Stomach (tissue), 9 donors: Measurements from ENCODE around the gene LRFN2. TPM values are rescaled to one million over a fixed set of nuclear protein-coding genes. Genes with fewer than 3 reads are reported as not detected.

Experiments
- DNase-seq, 2 donors: peaks; one replicate each; pipeline versions ENCODE4 v3.0.0 to v3.0.0-alpha.2; 2013 to 2019
- H3K27ac ChIP-seq, 5 donors: fragments of 200-600 bp in 4 of 5; sonication (generic) in 4 of 5; one replicate each; pipeline ENCODE4 v1.5.1; 2013 to 2019; ENCODE audit warnings: mild to moderate bottlenecking in 1 of 5, moderate library complexity in 1 of 5
- H3K27me3 ChIP-seq, 3 donors: fragments of 200-600 bp; sonication (generic); one replicate each; pipeline ENCODE4 v1.5.1; 2017 to 2019; ENCODE audit warnings: mixed run types in 1 of 3
- H3K36me3 ChIP-seq, 4 donors: fragments of 200-600 bp; sonication (generic); 1 replicate in 3 of 4; 2 replicates in 1 of 4; pipeline ENCODE4 v1.5.1; 2016 to 2019
- H3K4me1 ChIP-seq, 4 donors: fragments of 200-600 bp; sonication (generic); one replicate each; pipeline ENCODE4 v1.5.1; 2016 to 2019
- H3K4me3 ChIP-seq, 4 donors: fragments of 200-600 bp; sonication (generic) in 3 of 4; one replicate each; pipeline ENCODE4 v1.5.1; 2016 to 2019; ENCODE audit warnings: mild to moderate bottlenecking in 1 of 4
- H3K9me3 ChIP-seq, 4 donors: fragments of 200-600 bp; sonication (generic); one replicate each; pipeline ENCODE4 v1.5.1; 2016 to 2019
- EP300 ChIP-seq: sonication (generic); formaldehyde crosslinking; IDR thresholded peaks from one replicate; pipeline ENCODE4 v1.6.1; 2017; ENCODE audit warnings: antibody characterized with exemption
- POLR2A ChIP-seq, 4 donors: fragments of 450-650 bp; IDR thresholded peaks; one replicate each; pipeline ENCODE4 v1.6.1; 2016; ENCODE audit warnings: antibody characterized with exemption in 4 of 4, control low read depth in 2 of 4, mild to moderate bottlenecking in 1 of 4, moderate library complexity in 1 of 4
- POLR2AphosphoS5 ChIP-seq, 3 donors: sonication (generic); formaldehyde crosslinking; IDR thresholded peaks; one replicate each; pipeline ENCODE4 v1.6.1; 2016; ENCODE audit warnings: antibody characterized with exemption in 3 of 3
- WGBS, 5 donors: extraction: QIAGEN DNeasy Blood & Tissue Kit in 3 of 5; methylation state at CpG; one replicate each; pipeline versions ENCODE4 v1.1.5 to v1.1.7; 2013 to 2018; 5-methylcytosine and 5-hydroxymethylcytosine counted together
- intact Hi-C: fragments of 100-400 bp; cut with DNase I; formaldehyde crosslinking; loops from one replicate; pipeline ENCODE4 v1.15.1; 2023; ENCODE audit warnings: low total_unique reads
- polyA plus RNA-seq, 3 donors: library from polyadenylated mRNA; stranded (reverse); fragments of 200-250 nt; gene quantifications; one replicate each; pipeline ENCODE4 v1.2.3, GENCODE V29; 2013
- total RNA-seq, 5 donors: library from RNA; depleted of rRNA; stranded (reverse); fragments of >200 nt; gene quantifications; one replicate each; pipeline versions ENCODE4 v1.1.0 to v1.2.3, GENCODE V29; 2014 to 2016
- TF ChIP-seq, protein P1 (sequence below), 7 experiments: fragments of 450-650 bp in 4 of 7; fragments of 200-600 bp in 3 of 7; sonication (generic) in 3 of 7; IDR thresholded peaks; one replicate each; pipeline ENCODE4 v1.5.1; 2016 to 2019; ENCODE audit warnings: antibody characterized with exemption in 7 of 7, control low read depth in 2 of 7, mild to moderate bottlenecking in 1 of 7
- donor health status: healthy with polysubstance abuse.
- donor health status: Bipolar disorder and iron deficiency.
- donor health status: healthy.

The LRFN2 gene
- total and polyA plus RNA-seq, 8 donors = 0.10 TPM; not detected in 7

DNA sequence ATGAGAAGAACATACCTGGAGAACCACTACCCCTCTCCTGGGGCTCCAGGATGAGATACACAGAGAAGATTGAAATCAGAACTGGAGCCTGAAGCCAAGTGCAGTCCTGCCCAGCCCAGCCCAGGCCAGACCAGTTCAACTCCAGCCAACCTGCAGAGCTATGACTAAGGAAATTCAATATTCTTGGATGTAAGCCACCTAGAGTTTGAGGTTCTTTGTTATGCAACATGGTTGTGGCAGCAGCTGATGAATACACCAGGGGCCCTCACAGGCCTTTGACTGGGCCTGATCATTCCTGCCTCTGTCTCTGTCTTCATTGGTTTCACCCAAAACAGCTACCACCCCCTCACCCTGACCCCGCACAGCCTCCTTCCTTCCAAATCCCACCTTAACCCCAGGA, 167.8 kb downstream of the LRFN2 start:
- 92 to 100% (median 95%) methylated on average over 1 of the region's 1 CpG for WGBS, 5 donors
- Histone ChIP-seq H3K4me1 (peaks cover 0 to 5% (median 0%) of the 10 kb centered on the region in 4 donors), H3K36me3 (no peaks in the 10 kb centered on the region), H3K9me3 (no peaks in the 10 kb centered on the region), H3K27ac (no peak overlapping the region), H3K4me3 (no peak overlapping the region), H3K27me3 (no peaks in the 10 kb centered on the region)
- intact Hi-C loops = no loop called here
- TF ChIP-seq POLR2AphosphoS5 (IDR thresholded peaks at IDR 0.05) (no peak), POLR2A (IDR thresholded peaks at IDR 0.05) (no peak), EP300 (no peak)
- TF ChIP-seq, protein P1, sequence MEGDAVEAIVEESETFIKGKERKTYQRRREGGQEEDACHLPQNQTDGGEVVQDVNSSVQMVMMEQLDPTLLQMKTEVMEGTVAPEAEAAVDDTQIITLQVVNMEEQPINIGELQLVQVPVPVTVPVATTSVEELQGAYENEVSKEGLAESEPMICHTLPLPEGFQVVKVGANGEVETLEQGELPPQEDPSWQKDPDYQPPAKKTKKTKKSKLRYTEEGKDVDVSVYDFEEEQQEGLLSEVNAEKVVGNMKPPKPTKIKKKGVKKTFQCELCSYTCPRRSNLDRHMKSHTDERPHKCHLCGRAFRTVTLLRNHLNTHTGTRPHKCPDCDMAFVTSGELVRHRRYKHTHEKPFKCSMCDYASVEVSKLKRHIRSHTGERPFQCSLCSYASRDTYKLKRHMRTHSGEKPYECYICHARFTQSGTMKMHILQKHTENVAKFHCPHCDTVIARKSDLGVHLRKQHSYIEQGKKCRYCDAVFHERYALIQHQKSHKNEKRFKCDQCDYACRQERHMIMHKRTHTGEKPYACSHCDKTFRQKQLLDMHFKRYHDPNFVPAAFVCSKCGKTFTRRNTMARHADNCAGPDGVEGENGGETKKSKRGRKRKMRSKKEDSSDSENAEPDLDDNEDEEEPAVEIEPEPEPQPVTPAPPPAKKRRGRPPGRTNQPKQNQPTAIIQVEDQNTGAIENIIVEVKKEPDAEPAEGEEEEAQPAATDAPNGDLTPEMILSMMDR (IDR thresholded peaks at IDR 0.05) = no peak
- DNase-seq = no peak

DNA sequence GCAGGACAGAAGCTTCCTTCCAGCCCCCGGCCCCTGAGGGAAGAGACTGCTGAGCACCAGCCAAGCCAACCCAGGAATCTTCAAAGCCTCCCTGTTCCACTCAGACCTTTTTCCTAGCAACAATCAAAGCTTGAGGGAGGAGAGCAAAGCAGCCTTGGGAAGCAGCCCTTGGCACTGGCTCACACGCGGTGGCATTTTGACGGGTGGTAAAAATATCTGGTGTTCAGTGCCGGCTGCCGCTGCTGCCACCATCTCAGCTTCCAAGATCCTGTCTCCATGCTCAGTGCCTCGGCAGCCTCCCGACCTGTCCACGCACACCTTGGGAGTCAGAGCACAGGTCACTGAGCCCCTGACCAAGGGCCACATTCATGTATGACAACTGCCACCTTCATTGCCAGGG, 170.1 kb downstream of the LRFN2 start:
- intact Hi-C loops = no loop called here

DNA sequence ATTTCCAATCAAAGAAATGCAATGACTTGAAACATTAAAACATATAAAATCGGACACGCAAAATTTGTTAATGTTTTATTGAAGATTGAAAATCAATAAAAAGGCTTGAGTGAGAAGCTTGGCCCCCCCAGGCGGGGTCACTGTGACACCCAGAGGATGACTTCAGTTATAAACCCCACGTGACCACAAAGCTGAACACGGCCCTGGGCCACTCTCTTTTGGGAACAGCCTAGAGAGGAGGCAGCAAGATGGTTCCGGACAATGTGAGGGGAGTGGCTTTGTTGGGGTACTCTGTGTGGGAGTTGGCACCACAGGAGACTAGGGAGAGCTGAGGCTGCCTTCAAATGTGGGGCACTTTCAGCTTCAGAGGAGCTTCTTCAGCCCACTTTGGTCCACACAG, 172.5 kb downstream of the LRFN2 start:
- 77 to 87% (median 83%) methylated on average over 6 of the region's 6 CpGs for WGBS, 5 donors
- no peak overlapping the region for H3K27ac ChIP-seq
- peaks cover 0 to 5% (median 0%) of the 10 kb centered on the region in 4 donors for H3K4me1 ChIP-seq
- TF ChIP-seq, protein P1 (IDR thresholded peaks at IDR 0.05) = no peak
- TF ChIP-seq EP300 (no peak), POLR2A (IDR thresholded peaks at IDR 0.05) (no peak), POLR2AphosphoS5 (IDR thresholded peaks at IDR 0.05) (no peak)
- H3K36me3 ChIP-seq = no peaks in the 10 kb centered on the region
- H3K27me3 ChIP-seq = no peaks in the 10 kb centered on the region
- intact Hi-C loops = no loop called here
- no peak for DNase-seq
- no peak overlapping the region for H3K4me3 ChIP-seq
- no peaks in the 10 kb centered on the region for H3K9me3 ChIP-seq

More for the DNA sequence above, 170.1 kb downstream of the LRFN2 start:
- Histone ChIP-seq H3K27me3 (no peaks in the 10 kb centered on the region), H3K9me3 (no peaks in the 10 kb centered on the region), H3K4me3 (no peak overlapping the region), H3K36me3 (no peaks in the 10 kb centered on the region), H3K27ac (no peak overlapping the region), H3K4me1 (peaks cover 0 to 5% (median 0%) of the 10 kb centered on the region in 4 donors)
- TF ChIP-seq POLR2AphosphoS5 (IDR thresholded peaks at IDR 0.05) = no peak
- TF ChIP-seq POLR2A (IDR thresholded peaks at IDR 0.05) = no peak
- TF ChIP-seq, protein P1 (IDR thresholded peaks at IDR 0.05) = no peak
- TF ChIP-seq EP300 = no peak
- 75 to 93% (median 87%) methylated on average over 1 to 9 of the region's 9 CpGs for WGBS, 5 donors
- no peak for DNase-seq

DNA sequence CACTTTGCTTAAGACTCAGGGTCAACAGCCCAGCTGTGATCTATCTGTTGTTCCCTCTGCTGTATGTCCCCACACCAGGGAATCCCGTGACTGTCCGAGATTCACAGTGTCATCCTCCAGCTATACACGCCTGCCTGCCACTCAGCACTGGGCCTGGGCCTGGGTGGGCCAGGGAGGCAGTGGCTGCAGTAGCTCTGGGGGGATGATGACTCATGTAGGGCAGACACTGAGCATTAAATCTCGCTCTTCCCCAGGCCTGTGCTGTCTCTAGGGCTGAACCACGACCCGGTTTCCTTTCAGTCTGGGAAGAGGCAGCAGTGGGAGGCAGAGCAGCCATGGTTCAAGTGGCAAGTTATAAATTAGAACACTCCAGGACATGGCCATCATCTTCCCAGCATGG, 173.9 kb downstream of the LRFN2 start:
- Histone ChIP-seq H3K4me3 (no peak overlapping the region), H3K27me3 (no peaks in the 10 kb centered on the region), H3K27ac (no peak overlapping the region), H3K36me3 (no peaks in the 10 kb centered on the region), H3K4me1 (peaks cover 0 to 5% (median 0%) of the 10 kb centered on the region in 4 donors), H3K9me3 (no peaks in the 10 kb centered on the region)
- TF ChIP-seq EP300 (no peak), POLR2AphosphoS5 (IDR thresholded peaks at IDR 0.05) (no peak), POLR2A (IDR thresholded peaks at IDR 0.05) (no peak)
- TF ChIP-seq, protein P1 (IDR thresholded peaks at IDR 0.05) = no peak
- peak in 1 of 2 donors; percentile 23 for DNase-seq
- intact Hi-C loops = no loop called here
- 54 to 78% (median 75%) methylated on average over 6 of the region's 6 CpGs for WGBS, 5 donors
